NCI-H446 (cell line): Measurements from ENCODE around the gene NLGN2.

Experiments used
- DNase-seq, 2 experiments: peaks; one replicate each; lab custom pipeline; 2025; lab: John Stamatoyannopoulos, UW

NLGN2 gene

GRCh38 chr17:7466318-7466638, 58.6 kb downstream of the NLGN2 start:
- no peak for DNase-seq

- no peak for DNase-seq
Measured at GRCh38 chr17:7466639-7467341, 59.1 kb downstream of the NLGN2 start.

GRCh38 chr17:7467498-7467897, 59.9 kb downstream of the NLGN2 start:
- no peak for DNase-seq

- DNase-seq = no peak
Measured at GRCh38 chr17:7468290-7468689, 60.6 kb downstream of the NLGN2 start.

- no peak for DNase-seq
Measured at GRCh38 chr17:7468804-7469389, 61.3 kb downstream of the NLGN2 start.
